D721Med (cell line): ENCODE data around the gene AKT3.
A peak's percentile ranks its signal among the peaks of the same experiment; 100 is the strongest.

Experiments
- DNase-seq: peaks from one replicate; pipeline ENCODE4 v3.0.0; 2011; ENCODE audit warnings: low spot score; ENCODE audit not compliant: insufficient read length
- FAIRE-seq: peaks from 2 replicates; lab custom pipeline; 2011; peaks lifted over from hg19 to GRCh38; lab: Jason Lieb, UNC
- TF ChIP-seq, protein P1 (sequence below): IDR thresholded peaks from 2 replicates; pipeline ENCODE4 v1.5.1; 2012; ENCODE audit warnings: mild to moderate bottlenecking, control low read depth; ENCODE audit not compliant: insufficient read depth; ENCODE audit errors: missing control alignments

AKT3 gene

GRCh38 chr1:243642936-243643335, 207.1 kb downstream of the AKT3 start:
- TF ChIP-seq, protein P1, sequence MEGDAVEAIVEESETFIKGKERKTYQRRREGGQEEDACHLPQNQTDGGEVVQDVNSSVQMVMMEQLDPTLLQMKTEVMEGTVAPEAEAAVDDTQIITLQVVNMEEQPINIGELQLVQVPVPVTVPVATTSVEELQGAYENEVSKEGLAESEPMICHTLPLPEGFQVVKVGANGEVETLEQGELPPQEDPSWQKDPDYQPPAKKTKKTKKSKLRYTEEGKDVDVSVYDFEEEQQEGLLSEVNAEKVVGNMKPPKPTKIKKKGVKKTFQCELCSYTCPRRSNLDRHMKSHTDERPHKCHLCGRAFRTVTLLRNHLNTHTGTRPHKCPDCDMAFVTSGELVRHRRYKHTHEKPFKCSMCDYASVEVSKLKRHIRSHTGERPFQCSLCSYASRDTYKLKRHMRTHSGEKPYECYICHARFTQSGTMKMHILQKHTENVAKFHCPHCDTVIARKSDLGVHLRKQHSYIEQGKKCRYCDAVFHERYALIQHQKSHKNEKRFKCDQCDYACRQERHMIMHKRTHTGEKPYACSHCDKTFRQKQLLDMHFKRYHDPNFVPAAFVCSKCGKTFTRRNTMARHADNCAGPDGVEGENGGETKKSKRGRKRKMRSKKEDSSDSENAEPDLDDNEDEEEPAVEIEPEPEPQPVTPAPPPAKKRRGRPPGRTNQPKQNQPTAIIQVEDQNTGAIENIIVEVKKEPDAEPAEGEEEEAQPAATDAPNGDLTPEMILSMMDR, result no peak
- FAIRE-seq, result peak; percentile 98
- DNase-seq, result no peak

DNA sequence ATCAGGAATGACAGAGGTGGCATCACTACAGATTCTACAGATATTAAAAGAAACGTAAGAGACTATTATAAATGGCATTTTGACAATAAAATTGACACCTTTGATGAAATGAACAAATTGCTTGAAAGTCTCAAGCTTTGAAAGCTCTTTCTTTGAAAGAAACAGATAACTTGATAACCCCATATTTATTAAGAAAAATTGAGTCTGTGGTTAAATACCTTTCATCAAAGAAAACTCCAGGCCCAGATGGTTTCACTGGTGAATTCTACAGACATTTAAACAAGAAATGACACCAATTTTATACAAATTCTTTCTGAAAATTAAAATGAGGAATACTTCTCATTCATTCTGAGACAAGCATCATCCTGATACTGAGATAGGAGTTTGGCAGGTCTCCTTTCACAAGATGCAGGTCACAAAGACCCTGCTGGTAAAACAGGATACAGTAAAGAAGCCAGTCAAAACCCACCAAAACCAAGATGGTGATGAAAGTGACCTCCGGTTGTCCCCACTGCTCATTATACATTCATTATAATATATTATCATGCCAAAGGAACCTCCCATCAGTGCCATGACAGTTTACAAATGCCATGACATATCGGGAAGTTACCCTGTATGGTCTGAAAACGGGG, 210.9 kb downstream of the AKT3 start:
- TF ChIP-seq, protein P1, result no peak
- DNase-seq (no peak), FAIRE-seq (peak; percentile 73)

GRCh38 chr1:243638186-243638585, 211.9 kb downstream of the AKT3 start:
- FAIRE-seq (peak; percentile 84), DNase-seq (no peak)
- TF ChIP-seq, protein P1, result no peak

- TF ChIP-seq, protein P1, result no peak
- DNase-seq (no peak), FAIRE-seq (no peak)
Observed at GRCh38 chr1:243628476-243628907, 221.6 kb downstream of the AKT3 start.

- DNase-seq (no peak), FAIRE-seq (no peak)
Observed at GRCh38 chr1:243623841-243624240, 226.2 kb downstream of the AKT3 start.

GRCh38 chr1:243621973-243622372, 228.1 kb downstream of the AKT3 start:
- no peak for DNase-seq
- TF ChIP-seq, protein P1, result no peak
- FAIRE-seq, result peak; percentile 21

More at GRCh38 chr1:243623841-243624240, 226.2 kb downstream of the AKT3 start:
- TF ChIP-seq, protein P1, result no peak

- FAIRE-seq (no peak), DNase-seq (no peak)
- TF ChIP-seq, protein P1, result no peak
Observed at GRCh38 chr1:243620096-243620495, 229.9 kb downstream of the AKT3 start.
